GM18511 (cell line): ENCODE results near the gene MICAL2.

Experiments
- ATAC-seq: cut with Tn5 transposase; IDR thresholded peaks from one replicate; pipeline ENCODE4 v1.9.1; 2021; ENCODE audit warnings: mild to moderate bottlenecking, moderate library complexity; ENCODE audit not compliant: unreplicated experiment

The MICAL2 gene

DNA sequence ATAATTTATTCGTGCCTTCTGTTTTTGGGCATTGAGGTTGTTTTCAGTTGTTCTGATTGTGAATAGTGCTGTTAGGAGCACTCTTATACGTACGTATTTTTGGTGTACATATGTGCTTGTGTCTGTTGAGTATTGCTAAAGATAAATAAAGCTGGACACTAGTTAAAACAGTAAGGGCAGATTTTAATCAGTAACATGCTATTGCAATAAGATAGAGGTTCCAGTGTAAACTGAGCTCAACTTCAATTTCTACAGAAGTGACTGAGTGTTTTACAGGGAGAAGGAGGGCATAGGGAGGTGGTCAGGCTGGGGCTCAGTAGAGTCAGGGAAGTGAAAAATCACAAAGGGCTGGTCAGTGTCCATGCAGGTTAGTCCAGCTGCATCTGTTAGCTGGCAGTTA, 191.0 kb downstream of the MICAL2 start:
- ATAC-seq: no peak

DNA sequence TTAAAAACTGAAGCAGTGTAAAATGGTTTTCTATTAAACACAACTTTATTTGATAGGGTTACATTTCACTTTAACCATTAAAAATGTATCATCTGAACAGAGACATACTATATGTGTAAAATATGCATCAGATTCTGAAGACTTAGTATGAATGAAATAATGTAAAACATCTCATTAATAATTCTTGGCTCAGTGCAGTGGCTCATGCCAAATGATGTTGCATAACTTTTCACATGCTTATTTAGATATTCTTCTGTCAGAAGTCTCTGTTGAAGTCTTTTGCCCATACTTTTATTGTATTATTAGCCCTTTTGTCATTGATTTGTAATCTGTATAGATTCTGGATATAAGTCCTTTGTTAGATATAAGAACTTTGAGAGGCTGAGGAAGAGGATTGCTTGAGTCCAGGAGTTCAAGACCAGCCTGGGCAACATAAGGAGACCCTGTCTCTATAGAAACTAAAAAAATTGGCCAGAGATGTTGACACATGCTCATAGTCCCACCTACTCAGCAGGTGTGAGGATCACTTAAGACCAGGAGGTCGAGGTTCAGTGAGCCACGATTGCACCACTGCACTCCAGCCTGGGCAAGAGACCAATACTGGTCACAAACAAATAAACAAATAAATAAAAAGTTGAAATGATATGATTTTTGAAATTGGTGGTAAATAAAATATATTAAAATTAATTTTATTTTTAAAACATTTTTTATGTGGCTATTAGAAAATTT, 193.2 kb downstream of the MICAL2 start:
- no peak for ATAC-seq

DNA sequence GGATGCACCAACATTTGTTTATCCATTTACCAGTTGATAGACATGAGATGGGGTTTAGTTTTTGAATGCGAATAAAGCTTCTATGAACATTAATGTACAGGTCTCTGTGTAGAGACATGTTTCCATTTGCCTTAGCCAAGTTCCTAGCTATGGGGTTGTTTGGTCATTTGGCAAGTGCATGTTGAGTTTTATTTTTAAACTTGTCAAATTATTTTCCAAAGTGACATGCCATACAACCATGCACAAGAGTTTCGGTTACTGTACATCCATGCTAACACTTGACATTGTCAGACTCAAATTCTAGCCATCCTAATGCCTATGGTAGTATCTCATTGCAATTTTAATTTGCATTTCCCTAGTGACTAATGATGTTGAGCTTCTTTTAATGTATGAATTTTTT, 196.4 kb downstream of the MICAL2 start:
- no peak for ATAC-seq

GRCh38 chr11:12312132-12312531, 201.7 kb downstream of the MICAL2 start:
- ATAC-seq: no peak
